Karpas-422 (cell line): ENCODE measurements around the gene EYA2. TPM values are rescaled to one million over a fixed set of nuclear protein-coding genes. Genes with fewer than 3 reads are reported as not detected.
A peak's percentile ranks its signal among the peaks of the same experiment; 100 is the strongest.

Experiments
- DNase-seq: peaks from one replicate; pipeline ENCODE4 v3.0.0-alpha.2; 2015
- H2AFZ ChIP-seq: fragments of 200-600 bp; sonication (generic); 2 replicates; pipeline ENCODE4 v1.6.1; 2014; ENCODE audit warnings: antibody characterized with exemption, low read length, mixed read lengths
- H3K27ac ChIP-seq: fragments of 200-600 bp; sonication (generic); 2 replicates; pipeline ENCODE4 v1.5.1; 2014; ENCODE audit warnings: mild to moderate bottlenecking, low read length, moderate library complexity
- H3K27me3 ChIP-seq: fragments of 200-600 bp; sonication (generic); 2 replicates; pipeline ENCODE4 v1.6.1; 2014; ENCODE audit warnings: low read length, mixed read lengths
- H3K36me3 ChIP-seq: fragments of 200-600 bp; sonication (generic); 2 replicates; pipeline ENCODE4 v1.6.1; 2014; ENCODE audit warnings: low read length, mixed read lengths; ENCODE audit not compliant: insufficient read depth
- H3K4me1 ChIP-seq: fragments of 200-600 bp; sonication (generic); 2 replicates; pipeline ENCODE4 v1.6.1; 2014; ENCODE audit warnings: mild to moderate bottlenecking, low read length, mixed read lengths
- H3K4me2 ChIP-seq: fragments of 200-600 bp; sonication (generic); 2 replicates; pipeline ENCODE4 v1.6.1; 2014; ENCODE audit warnings: low read length, low read depth, mild to moderate bottlenecking; ENCODE audit not compliant: poor library complexity, severe bottlenecking
- H3K4me3 ChIP-seq: fragments of 200-600 bp; sonication (generic); 2 replicates; pipeline ENCODE4 v1.5.1; 2014; ENCODE audit warnings: mild to moderate bottlenecking, antibody characterized with exemption, low read length, mixed read lengths
- H3K79me2 ChIP-seq: fragments of 200-600 bp; sonication (generic); 2 replicates; pipeline ENCODE4 v1.6.1; 2014; ENCODE audit warnings: mild to moderate bottlenecking, low read length, mixed read lengths
- H3K9ac ChIP-seq: fragments of 200-600 bp; sonication (generic); 2 replicates; pipeline ENCODE4 v1.6.0; 2014; ENCODE audit warnings: low read length
- H3K9me2 ChIP-seq: fragments of 200-600 bp; sonication (generic), shearing (Covaris generic); replicated peaks from 2 replicates; pipeline ENCODE4 v1.6.0; 2014; ENCODE audit warnings: mild to moderate bottlenecking, low read length, moderate library complexity; ENCODE audit not compliant: insufficient read depth
- H3K9me3 ChIP-seq: fragments of 300-700, 200-600 bp; sonication (generic); 2 replicates; pipeline ENCODE4 v1.6.1; 2014; ENCODE audit warnings: low read length, mixed read lengths
- H4K20me1 ChIP-seq: fragments of 200-600 bp; sonication (generic); 2 replicates; pipeline ENCODE4 v1.6.1; 2014; ENCODE audit warnings: mild to moderate bottlenecking, antibody characterized with exemption, low read length, low read depth; ENCODE audit not compliant: insufficient read depth
- total RNA-seq: library from RNA; depleted of rRNA; stranded (reverse); fragments of >200 nt; shearing (Covaris generic); gene quantifications from 2 replicates; pipeline ENCODE4 v1.2.3, GENCODE V29; 2014; ENCODE audit warnings: low replicate concordance

EYA2 gene
- total RNA-seq, 1 experiment from 2014 or later: not detected

DNA sequence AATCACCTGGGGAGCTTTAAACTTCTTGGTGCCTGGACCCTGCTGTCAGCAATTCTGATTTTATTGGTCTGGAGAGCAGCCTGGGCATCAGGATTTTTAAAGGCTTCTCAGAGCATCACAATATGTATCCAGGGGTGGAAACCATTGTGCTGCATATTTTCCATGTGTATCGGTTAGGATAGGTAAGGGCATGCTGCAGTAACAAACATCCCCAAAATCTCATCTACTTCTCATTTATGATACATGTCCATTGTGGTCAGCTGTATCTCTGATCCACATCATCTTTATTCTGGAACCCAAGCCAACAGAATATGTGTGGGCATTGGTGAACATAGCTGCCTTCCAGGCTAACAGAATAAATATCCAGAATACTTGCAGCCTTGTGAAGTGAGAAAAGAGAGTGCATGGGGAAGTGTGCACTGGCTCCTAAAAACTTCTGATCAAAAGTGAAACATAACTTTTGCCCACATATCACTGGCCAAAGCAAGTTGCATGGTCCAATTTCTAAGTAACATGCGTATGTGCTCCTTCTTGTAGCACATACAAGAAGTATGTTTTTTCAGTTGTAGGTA lies 246.8 kb downstream of the EYA2 start:
- no peak overlapping the region for H3K4me2 ChIP-seq
- no peaks in the 10 kb centered on the region for H3K9me2 ChIP-seq
- no peaks in the 10 kb centered on the region for H4K20me1 ChIP-seq
- H3K27me3 ChIP-seq: no peaks in the 10 kb centered on the region
- no peaks in the 10 kb centered on the region for H3K4me1 ChIP-seq
- H2AFZ ChIP-seq: no peak overlapping the region
- no peak overlapping the region for H3K27ac ChIP-seq
- no peaks in the 10 kb centered on the region for H3K36me3 ChIP-seq
- no peak for DNase-seq
- H3K4me3 ChIP-seq: no peak overlapping the region
- no peaks in the 10 kb centered on the region for H3K79me2 ChIP-seq
- peaks cover 5% of the 10 kb centered on the region; the same call in 1 of the 2 replicates for H3K9me3 ChIP-seq
- no peak overlapping the region for H3K9ac ChIP-seq

DNA sequence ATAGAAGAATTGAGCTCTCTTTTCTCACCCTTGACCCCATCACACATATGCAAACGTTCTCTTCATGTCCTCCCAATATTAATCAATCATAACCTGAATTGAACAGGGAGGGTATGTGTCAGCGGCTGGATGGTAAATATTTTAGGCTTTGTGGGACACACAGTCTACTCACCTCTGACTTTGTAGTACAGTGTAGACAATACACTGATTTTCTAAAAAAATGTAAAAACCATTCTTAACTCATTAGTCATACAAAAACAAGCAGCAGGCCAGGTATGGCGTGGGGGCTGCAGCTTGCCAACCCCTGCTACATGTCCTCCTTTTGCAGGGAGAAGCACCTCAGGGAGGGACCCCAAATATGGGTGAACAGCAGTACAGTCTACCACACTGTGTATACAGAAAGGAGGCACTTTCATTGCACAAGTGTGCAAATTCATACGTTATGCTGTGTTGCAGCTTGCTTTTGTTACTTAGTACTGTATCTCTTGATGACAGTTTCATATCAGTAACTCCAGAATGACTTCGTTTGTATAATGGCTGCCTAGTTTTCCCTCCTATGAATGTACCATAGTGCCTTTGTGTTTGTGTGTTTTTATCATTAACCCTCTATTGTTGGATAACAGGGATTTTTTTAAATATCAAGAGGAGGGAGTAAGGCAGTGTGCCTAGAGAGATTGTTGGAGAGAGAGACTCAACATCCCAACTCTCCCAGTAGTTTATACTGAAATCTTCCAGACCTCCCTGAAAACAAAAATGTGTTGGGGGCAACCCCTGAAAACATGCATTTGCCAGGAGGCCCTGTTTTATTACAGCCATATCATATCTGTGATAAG lies 247.5 kb downstream of the EYA2 start:
- no peaks in the 10 kb centered on the region for H3K79me2 ChIP-seq
- H3K4me3 ChIP-seq: no peak overlapping the region
- DNase-seq: no peak
- no peaks in the 10 kb centered on the region for H3K9me2 ChIP-seq
- no peak overlapping the region for H2AFZ ChIP-seq
- H3K4me1 ChIP-seq: no peaks in the 10 kb centered on the region
- no peak overlapping the region for H3K4me2 ChIP-seq
- no peak overlapping the region for H3K9ac ChIP-seq
- H3K27ac ChIP-seq: no peak overlapping the region
- no peaks in the 10 kb centered on the region for H3K27me3 ChIP-seq
- H3K36me3 ChIP-seq: no peaks in the 10 kb centered on the region
- peaks cover 5% of the 10 kb centered on the region; the same call in 1 of the 2 replicates for H3K9me3 ChIP-seq
- H4K20me1 ChIP-seq: no peaks in the 10 kb centered on the region

DNA sequence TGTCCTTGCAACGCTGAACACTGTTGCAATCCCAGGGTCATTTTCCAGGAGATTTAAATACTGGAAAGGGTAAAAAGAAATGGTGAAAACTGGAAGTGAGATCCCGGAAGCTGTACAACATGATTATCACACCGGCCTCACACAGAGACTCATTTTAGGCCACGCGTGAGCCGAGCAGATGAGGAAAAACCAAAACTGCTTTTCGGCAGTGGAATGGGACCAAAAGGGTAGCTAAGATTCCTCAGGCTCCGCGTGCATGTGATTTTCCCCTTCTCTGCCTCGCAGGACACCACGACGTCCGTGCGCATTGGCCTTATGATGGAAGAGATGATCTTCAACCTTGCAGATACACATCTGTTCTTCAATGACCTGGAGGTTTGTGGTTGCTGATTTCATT lies 248.1 kb downstream of the EYA2 start:
- Histone ChIP-seq H4K20me1 (no peaks in the 10 kb centered on the region), H3K4me1 (no peaks in the 10 kb centered on the region), H2AFZ (no peak overlapping the region), H3K9me2 (no peaks in the 10 kb centered on the region), H3K9me3 (peaks cover 5% of the 10 kb centered on the region; the same call in 1 of the 2 replicates), H3K4me3 (no peak overlapping the region), H3K4me2 (no peak overlapping the region), H3K27me3 (no peaks in the 10 kb centered on the region), H3K9ac (no peak overlapping the region), H3K27ac (no peak overlapping the region), H3K79me2 (no peaks in the 10 kb centered on the region), H3K36me3 (no peaks in the 10 kb centered on the region)
- DNase-seq: no peak

DNA sequence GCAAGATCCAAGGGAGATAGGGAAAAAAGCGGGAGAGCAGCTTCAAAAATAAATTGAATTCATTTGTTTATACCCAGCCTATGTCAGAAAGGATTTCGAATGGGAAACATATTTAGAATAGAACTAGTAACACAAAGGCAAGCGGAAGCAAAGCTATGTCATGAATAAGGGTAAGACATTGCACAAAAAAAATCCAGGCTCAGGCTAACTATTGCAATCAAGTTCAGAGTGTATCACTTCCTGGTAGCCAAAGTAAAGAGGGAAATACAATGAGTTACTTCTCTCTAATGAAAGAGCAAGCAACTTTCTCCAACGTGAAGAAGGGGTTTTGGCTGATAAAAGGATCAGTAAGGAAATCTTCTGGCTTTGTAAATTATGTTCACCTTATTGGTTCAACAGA lies 249.0 kb downstream of the EYA2 start:
- Histone ChIP-seq H3K4me3 (no peak overlapping the region), H3K27me3 (no peaks in the 10 kb centered on the region), H3K79me2 (no peaks in the 10 kb centered on the region), H3K4me1 (no peaks in the 10 kb centered on the region), H3K9ac (no peak overlapping the region), H3K36me3 (no peaks in the 10 kb centered on the region), H3K9me3 (peaks cover 5% of the 10 kb centered on the region; the same call in 1 of the 2 replicates), H3K9me2 (no peaks in the 10 kb centered on the region), H3K4me2 (no peak overlapping the region), H4K20me1 (no peaks in the 10 kb centered on the region), H2AFZ (no peak overlapping the region), H3K27ac (no peak overlapping the region)
- no peak for DNase-seq

DNA sequence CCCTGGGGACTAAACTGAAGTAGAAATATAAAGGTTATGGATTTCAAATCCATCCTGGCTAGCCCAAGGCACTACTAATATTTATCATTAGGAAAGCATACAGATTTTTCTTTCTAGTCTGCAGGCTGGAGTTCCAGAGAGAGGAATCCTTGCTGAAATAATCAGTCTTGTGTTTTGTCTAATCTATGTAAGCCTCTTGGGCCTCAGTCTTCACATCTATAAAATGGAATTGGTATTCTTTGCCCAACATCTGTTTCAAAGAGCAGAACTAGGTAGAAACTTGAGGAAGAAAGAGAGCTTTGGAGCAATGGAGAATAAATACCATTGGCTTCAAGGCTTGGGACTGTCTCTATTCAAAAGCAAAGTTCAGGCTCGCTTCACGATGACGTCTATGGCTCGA lies 249.8 kb downstream of the EYA2 start:
- Histone ChIP-seq H3K9ac (no peak overlapping the region), H3K9me2 (no peaks in the 10 kb centered on the region), H3K79me2 (no peaks in the 10 kb centered on the region), H3K9me3 (peaks cover 5% of the 10 kb centered on the region; the same call in 1 of the 2 replicates), H2AFZ (no peak overlapping the region), H3K4me1 (no peaks in the 10 kb centered on the region), H3K36me3 (no peaks in the 10 kb centered on the region), H3K4me2 (no peak overlapping the region), H4K20me1 (no peaks in the 10 kb centered on the region), H3K27me3 (no peaks in the 10 kb centered on the region), H3K27ac (no peak overlapping the region), H3K4me3 (no peak overlapping the region)
- DNase-seq: no peak

DNA sequence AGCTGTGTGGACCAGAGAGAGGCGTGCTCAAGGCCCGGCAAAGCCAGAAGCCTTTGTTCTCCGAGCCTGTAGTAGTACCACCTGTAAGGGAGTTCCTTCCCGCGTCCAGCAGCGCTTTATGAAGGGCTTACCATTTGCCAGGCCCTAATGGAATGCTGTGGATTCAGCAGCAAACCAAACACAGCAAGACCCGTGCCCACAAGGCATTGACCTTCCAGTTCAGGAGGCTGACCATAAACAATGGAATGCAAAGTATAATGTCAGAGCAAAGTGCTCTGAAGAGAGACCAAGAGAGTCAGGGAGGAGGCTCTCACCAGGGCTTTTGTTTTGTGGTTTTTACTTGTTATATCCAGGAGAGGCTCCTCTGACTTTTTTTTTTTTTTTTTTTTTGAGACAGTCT lies 252.0 kb downstream of the EYA2 start:
- Histone ChIP-seq H3K9me2 (no peaks in the 10 kb centered on the region), H2AFZ (no peak overlapping the region), H3K79me2 (no peaks in the 10 kb centered on the region), H3K27me3 (no peaks in the 10 kb centered on the region; the same call in 1 of the 2 replicates), H3K9ac (no peak overlapping the region), H3K4me3 (no peak overlapping the region), H3K4me2 (no peak overlapping the region), H3K4me1 (no peaks in the 10 kb centered on the region), H3K9me3 (no peaks in the 10 kb centered on the region), H3K36me3 (no peaks in the 10 kb centered on the region), H4K20me1 (no peaks in the 10 kb centered on the region), H3K27ac (no peak overlapping the region)
- DNase-seq: no peak

DNA sequence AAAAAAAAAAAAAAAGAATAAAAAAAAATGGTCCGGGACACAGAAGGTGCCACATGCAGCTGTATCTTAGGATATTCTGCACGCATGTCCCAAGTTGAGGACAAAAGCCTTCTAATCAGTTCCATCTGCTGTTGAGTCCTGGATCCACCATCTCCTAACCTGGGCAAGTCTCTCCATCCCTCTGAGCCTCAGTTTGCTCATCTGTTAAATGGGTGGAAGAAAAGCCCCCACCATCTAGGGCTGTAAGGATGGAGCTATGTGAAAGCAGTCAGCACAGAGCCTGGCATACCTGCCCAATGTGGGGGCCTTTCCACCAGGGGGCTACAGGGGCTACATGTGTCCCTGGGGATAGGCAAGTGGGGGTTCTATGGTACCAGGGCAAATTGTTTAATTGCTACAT lies 253.4 kb downstream of the EYA2 start:
- no peak overlapping the region for H3K4me3 ChIP-seq
- no peak overlapping the region for H3K27ac ChIP-seq
- H2AFZ ChIP-seq: no peak overlapping the region
- H3K9me2 ChIP-seq: no peaks in the 10 kb centered on the region
- H3K9me3 ChIP-seq: no peaks in the 10 kb centered on the region
- H4K20me1 ChIP-seq: no peaks in the 10 kb centered on the region
- H3K4me1 ChIP-seq: no peaks in the 10 kb centered on the region
- H3K4me2 ChIP-seq: no peak overlapping the region
- no peaks in the 10 kb centered on the region; the same call in 1 of the 2 replicates for H3K27me3 ChIP-seq
- peak; percentile 37 for DNase-seq
- H3K36me3 ChIP-seq: no peaks in the 10 kb centered on the region
- H3K9ac ChIP-seq: no peak overlapping the region
- H3K79me2 ChIP-seq: no peaks in the 10 kb centered on the region

DNA sequence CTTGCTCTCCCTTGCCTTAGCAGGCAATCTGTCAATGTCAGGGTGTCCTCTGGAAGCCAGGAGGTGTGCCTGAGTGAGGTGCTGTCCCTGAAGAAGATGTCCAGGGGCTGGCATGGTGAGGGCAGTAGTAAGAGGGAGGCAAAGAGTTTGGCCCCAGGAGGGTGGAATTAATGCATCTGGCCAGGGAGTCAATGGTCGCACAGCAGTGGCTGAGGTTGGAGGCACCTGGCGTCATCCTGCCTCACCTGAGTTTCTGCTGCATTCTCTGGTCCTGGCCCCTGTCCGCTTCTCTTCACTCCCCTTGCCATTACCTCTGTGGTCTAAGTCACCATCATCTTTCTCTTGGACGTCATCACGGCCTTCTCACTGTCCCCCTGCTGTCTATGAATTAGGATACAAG lies 255.3 kb downstream of the EYA2 start:
- H3K4me3 ChIP-seq: no peak overlapping the region
- H3K79me2 ChIP-seq: no peaks in the 10 kb centered on the region
- H3K27me3 ChIP-seq: no peaks in the 10 kb centered on the region; the same call in 1 of the 2 replicates
- no peaks in the 10 kb centered on the region for H3K4me1 ChIP-seq
- H2AFZ ChIP-seq: no peak overlapping the region
- H3K9ac ChIP-seq: no peak overlapping the region
- DNase-seq: no peak
- H4K20me1 ChIP-seq: no peaks in the 10 kb centered on the region
- H3K9me3 ChIP-seq: no peaks in the 10 kb centered on the region
- H3K4me2 ChIP-seq: no peak overlapping the region
- no peaks in the 10 kb centered on the region for H3K9me2 ChIP-seq
- no peaks in the 10 kb centered on the region for H3K36me3 ChIP-seq
- H3K27ac ChIP-seq: no peak overlapping the region
